ENCODE results near the gene C1QTNF6.
A peak's percentile ranks its signal among the peaks of the same experiment; 100 is the strongest.
"Not testable (repeated sequence)": the region's sequence is repeated elsewhere in the genome, so short reads cannot be mapped to it uniquely, and the experiment has no call there.

The C1QTNF6 gene

DNA sequence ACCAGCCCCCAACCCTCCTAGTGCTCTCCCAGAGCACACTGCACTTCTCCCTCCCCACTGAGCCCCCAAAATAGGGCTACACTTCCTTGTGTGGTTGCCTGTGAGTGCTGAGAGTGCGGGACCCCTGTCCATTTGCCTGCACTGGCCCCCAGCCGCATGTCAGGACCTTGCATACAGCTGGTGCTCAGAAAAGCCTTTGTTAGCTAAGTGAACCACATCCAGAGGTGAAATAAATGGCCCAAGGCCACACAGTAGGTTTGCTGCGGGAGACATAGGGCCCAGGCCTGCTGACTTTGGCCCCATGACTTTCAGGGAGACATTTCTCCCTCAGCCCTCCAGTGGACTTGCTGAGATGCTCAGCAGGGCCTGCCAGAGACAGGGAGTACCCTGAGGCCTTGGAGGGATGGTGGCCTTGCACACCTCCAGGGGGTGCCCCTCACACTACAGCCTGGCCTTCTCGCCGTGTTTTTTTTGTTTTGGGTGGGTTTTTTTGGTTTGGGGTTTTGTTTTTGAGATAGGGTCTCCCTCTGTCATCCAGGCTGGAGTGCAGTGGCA is 14.0 kb upstream of the C1QTNF6 start:
- ChIA-PET CTCF (interaction anchor here (0.6 to 3.2 kb wide), 5 partner anchors 15 to 124 kb away, joined by 3 to 36 read pairs (median 6); no protein-coding TSS in a partner anchor), POLR2A (no interaction called here)
- Histone ChIP-seq H3K4me3 (ENCODE audit: low read depth, low read length) (no peak overlapping the region), H3K9me3 (ENCODE audit: control insufficient read depth, insufficient read depth, low read depth, low read length) (no peaks in the 10 kb centered on the region), H3K4me1 (ENCODE audit: control insufficient read depth, insufficient read depth, low read length) (0 out of 2 replicates have a peak, but pooled peaks cover 5% of the 10 kb centered on the region), H3K27ac (ENCODE audit: extremely low read depth, low read depth, low read length) (no peak overlapping the region), H3K36me3 (ENCODE audit: control insufficient read depth in 2 of 2, insufficient read depth in 1 of 2, low read length in 2 of 2) (no peaks in the 10 kb centered on the region)
- 0 out of 2 replicates have a peak, but pooled peaks have one; percentile 13 for TF ChIP-seq GLIS2 (tag by site-specific recombination; IDR thresholded peaks at IDR 0.05)
- no peak for TF ChIP-seq BCL11A (tag by site-specific recombination; IDR thresholded peaks at IDR 0.05; ENCODE audit: low read depth)

DNA sequence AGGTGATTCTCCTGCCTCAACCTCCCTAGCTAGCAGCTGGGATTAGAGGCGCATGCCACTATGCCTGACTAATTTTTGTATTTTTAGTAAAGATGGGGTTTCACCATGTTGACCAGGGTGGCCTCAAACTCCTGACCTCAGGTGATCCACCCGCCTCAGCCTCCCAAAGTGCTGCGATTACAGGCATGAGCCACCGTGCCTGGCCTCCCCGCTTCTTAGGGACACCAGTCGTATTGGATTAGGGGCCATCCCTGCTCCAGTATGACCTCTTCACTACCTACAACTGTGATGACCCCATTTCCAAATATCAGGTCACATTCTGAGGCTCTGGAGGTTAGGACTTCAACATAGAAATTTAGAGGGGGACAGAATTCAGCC is 13.4 kb upstream of the C1QTNF6 start:
- H3K9me3 ChIP-seq (ENCODE audit: control insufficient read depth, insufficient read depth, low read depth, low read length); POLR2A ChIA-PET; H3K27ac ChIP-seq (ENCODE audit: extremely low read depth, low read depth, low read length); H3K4me3 ChIP-seq (ENCODE audit: low read depth, low read length); H3K36me3 ChIP-seq (ENCODE audit: control insufficient read depth in 2 of 2, insufficient read depth in 1 of 2, low read length in 2 of 2); H3K4me1 ChIP-seq (ENCODE audit: control insufficient read depth, insufficient read depth, low read length): not testable (repeated sequence)
- CTCF ChIA-PET: interaction anchor here (0.6 to 3.2 kb wide), 8 partner anchors 14 to 135 kb away, joined by 3 to 36 read pairs (median 4); no protein-coding TSS in a partner anchor
- TF ChIP-seq, protein P1, sequence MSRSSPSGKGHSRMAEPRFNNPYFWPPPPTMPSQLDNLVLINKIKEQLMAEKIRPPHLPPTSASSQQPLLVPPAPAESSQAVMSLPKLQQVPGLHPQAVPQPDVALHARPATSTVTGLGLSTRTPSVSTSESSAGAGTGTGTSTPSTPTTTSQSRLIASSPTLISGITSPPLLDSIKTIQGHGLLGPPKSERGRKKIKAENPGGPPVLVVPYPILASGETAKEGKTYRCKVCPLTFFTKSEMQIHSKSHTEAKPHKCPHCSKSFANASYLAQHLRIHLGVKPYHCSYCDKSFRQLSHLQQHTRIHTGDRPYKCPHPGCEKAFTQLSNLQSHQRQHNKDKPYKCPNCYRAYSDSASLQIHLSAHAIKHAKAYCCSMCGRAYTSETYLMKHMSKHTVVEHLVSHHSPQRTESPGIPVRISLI (tag by site-specific recombination; IDR thresholded peaks at IDR 0.05): 0 out of 2 replicates have a peak, but pooled peaks have one; percentile 5

DNA sequence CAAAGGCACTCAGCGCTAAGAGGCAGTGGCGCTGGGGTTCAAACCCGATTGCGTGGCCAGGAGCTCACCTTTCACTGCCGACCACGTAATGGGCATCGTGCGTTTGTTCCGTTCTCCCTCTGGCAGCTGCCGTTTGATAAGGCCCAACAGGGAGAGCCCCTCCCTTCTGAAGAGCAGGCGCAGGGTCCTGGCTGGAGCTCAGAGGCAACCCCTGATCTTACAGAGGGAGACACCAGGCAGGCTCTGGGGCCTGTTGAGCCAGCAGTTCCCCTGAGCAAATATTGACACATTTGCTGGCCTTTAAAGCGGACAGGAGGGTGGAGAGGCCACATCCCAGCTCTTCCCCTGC is 11.7 kb upstream of the C1QTNF6 start:
- H3K36me3 ChIP-seq (ENCODE audit: control insufficient read depth in 2 of 2, insufficient read depth in 1 of 2, low read length in 2 of 2): no peaks in the 10 kb centered on the region
- no peak overlapping the region for H3K27ac ChIP-seq (ENCODE audit: extremely low read depth, low read depth, low read length)
- H3K4me3 ChIP-seq (ENCODE audit: low read depth, low read length): no peak overlapping the region
- 0 out of 2 replicates have a peak, but pooled peaks cover 6% of the 10 kb centered on the region for H3K4me1 ChIP-seq (ENCODE audit: control insufficient read depth, insufficient read depth, low read length)
- H3K9me3 ChIP-seq (ENCODE audit: control insufficient read depth, insufficient read depth, low read depth, low read length): no peaks in the 10 kb centered on the region
- CTCF ChIA-PET: interaction anchor here (0.6 to 3.2 kb wide), 61 partner anchors 8 to 557 kb away, joined by 3 to 36 read pairs (median 5); partner anchors contain the start of genes C1QTNF6, IFT27 and KCTD17
- POLR2A ChIA-PET: interaction anchor here (0.6 to 1.4 kb wide), 23 partner anchors 9 to 462 kb away, joined by 3 to 8 read pairs (median 4); partner anchors contain the start of genes GGA1 and IFT27
- TF ChIP-seq, protein P2, sequence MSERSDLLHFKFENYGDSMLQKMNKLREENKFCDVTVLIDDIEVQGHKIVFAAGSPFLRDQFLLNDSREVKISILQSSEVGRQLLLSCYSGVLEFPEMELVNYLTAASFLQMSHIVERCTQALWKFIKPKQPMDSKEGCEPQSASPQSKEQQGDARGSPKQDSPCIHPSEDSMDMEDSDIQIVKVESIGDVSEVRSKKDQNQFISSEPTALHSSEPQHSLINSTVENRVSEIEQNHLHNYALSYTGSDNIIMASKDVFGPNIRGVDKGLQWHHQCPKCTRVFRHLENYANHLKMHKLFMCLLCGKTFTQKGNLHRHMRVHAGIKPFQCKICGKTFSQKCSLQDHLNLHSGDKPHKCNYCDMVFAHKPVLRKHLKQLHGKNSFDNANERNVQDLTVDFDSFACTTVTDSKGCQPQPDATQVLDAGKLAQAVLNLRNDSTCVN (tag by site-specific recombination; optimal IDR thresholded peaks at IDR 0.05): no peak
- TF ChIP-seq, protein P3, sequence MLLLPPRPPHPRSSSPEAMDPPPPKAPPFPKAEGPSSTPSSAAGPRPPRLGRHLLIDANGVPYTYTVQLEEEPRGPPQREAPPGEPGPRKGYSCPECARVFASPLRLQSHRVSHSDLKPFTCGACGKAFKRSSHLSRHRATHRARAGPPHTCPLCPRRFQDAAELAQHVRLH (tag by site-specific recombination; IDR thresholded peaks at IDR 0.05): peak; percentile 64; the same call in 1 of the 2 replicates
- TF ChIP-seq ZNF121 (tag by site-specific recombination; IDR thresholded peaks at IDR 0.05) (peak; percentile 19; the same call in 1 of the 2 replicates), ZNF221 (tag by site-specific recombination; IDR thresholded peaks at IDR 0.05; ENCODE audit: borderline replicate concordance) (no peak), ZNF768 (tag by site-specific recombination; IDR thresholded peaks at IDR 0.05) (no peak), SCRT2 (tag by site-specific recombination; IDR thresholded peaks at IDR 0.05) (peak; percentile 64; the same call in 1 of the 2 replicates), SCRT1 (tag by site-specific recombination; IDR thresholded peaks at IDR 0.05; ENCODE audit: borderline replicate concordance) (peak; percentile 45; the same call in 1 of the 2 replicates), ZSCAN23 (tag by site-specific recombination; IDR thresholded peaks at IDR 0.05) (0 out of 2 replicates have a peak, but pooled peaks have one; percentile 55), ZNF654 (tag by site-specific recombination; IDR thresholded peaks at IDR 0.05; ENCODE audit: low read depth) (no peak; the same call in 1 of the 2 replicates), ZNF791 (tag by site-specific recombination; IDR thresholded peaks at IDR 0.05) (no peak), ZFP41 (tag by site-specific recombination; IDR thresholded peaks at IDR 0.05; ENCODE audit: borderline replicate concordance) (no peak), ZIC2 (tag by site-specific recombination; IDR thresholded peaks at IDR 0.05) (0 out of 2 replicates have a peak, but pooled peaks have one; percentile 5), TCF7L2 (IDR thresholded peaks at IDR 0.05; ENCODE audit: borderline replicate concordance, low read depth, low read length) (no peak)
- TF ChIP-seq, protein P4, sequence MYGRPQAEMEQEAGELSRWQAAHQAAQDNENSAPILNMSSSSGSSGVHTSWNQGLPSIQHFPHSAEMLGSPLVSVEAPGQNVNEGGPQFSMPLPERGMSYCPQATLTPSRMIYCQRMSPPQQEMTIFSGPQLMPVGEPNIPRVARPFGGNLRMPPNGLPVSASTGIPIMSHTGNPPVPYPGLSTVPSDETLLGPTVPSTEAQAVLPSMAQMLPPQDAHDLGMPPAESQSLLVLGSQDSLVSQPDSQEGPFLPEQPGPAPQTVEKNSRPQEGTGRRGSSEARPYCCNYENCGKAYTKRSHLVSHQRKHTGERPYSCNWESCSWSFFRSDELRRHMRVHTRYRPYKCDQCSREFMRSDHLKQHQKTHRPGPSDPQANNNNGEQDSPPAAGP (tag by site-specific recombination; IDR thresholded peaks at IDR 0.05): peak; percentile 22; the same call in 1 of the 2 replicates
- TF ChIP-seq, protein P5, sequence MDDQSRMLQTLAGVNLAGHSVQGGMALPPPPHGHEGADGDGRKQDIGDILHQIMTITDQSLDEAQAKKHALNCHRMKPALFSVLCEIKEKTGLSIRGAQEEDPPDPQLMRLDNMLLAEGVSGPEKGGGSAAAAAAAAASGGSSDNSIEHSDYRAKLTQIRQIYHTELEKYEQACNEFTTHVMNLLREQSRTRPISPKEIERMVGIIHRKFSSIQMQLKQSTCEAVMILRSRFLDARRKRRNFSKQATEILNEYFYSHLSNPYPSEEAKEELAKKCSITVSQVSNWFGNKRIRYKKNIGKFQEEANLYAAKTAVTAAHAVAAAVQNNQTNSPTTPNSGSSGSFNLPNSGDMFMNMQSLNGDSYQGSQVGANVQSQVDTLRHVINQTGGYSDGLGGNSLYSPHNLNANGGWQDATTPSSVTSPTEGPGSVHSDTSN (CRISPR knock-in tag; IDR thresholded peaks at IDR 0.05): 0 out of 2 replicates have a peak, but pooled peaks have one; percentile 13
- TF ChIP-seq, protein P6, sequence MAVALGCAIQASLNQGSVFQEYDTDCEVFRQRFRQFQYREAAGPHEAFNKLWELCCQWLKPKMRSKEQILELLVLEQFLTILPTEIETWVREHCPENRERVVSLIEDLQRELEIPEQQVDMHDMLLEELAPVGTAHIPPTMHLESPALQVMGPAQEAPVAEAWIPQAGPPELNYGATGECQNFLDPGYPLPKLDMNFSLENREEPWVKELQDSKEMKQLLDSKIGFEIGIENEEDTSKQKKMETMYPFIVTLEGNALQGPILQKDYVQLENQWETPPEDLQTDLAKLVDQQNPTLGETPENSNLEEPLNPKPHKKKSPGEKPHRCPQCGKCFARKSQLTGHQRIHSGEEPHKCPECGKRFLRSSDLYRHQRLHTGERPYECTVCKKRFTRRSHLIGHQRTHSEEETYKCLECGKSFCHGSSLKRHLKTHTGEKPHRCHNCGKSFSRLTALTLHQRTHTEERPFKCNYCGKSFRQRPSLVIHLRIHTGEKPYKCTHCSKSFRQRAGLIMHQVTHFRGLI (tag by site-specific recombination; IDR thresholded peaks at IDR 0.05): no peak
- TF ChIP-seq, protein P7, sequence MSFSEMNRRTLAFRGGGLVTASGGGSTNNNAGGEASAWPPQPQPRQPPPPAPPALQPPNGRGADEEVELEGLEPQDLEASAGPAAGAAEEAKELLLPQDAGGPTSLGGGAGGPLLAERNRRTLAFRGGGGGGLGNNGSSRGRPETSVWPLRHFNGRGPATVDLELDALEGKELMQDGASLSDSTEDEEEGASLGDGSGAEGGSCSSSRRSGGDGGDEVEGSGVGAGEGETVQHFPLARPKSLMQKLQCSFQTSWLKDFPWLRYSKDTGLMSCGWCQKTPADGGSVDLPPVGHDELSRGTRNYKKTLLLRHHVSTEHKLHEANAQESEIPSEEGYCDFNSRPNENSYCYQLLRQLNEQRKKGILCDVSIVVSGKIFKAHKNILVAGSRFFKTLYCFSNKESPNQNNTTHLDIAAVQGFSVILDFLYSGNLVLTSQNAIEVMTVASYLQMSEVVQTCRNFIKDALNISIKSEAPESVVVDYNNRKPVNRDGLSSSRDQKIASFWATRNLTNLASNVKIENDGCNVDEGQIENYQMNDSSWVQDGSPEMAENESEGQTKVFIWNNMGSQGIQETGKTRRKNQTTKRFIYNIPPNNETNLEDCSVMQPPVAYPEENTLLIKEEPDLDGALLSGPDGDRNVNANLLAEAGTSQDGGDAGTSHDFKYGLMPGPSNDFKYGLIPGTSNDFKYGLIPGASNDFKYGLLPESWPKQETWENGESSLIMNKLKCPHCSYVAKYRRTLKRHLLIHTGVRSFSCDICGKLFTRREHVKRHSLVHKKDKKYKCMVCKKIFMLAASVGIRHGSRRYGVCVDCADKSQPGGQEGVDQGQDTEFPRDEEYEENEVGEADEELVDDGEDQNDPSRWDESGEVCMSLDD (tag by site-specific recombination; IDR thresholded peaks at IDR 0.05): peak; percentile 30; the same call in 1 of the 2 replicates
